Middle frontal gyrus (tissue), 1 donor: ENCODE data around the gene DLG2.
"Not testable (repeated sequence)": the region's sequence is repeated elsewhere in the genome, so short reads cannot be mapped to it uniquely, and the experiment has no call there.

Source experiments
- DNase-seq: peaks from one replicate; pipeline ENCODE4 v3.0.0-alpha.2; 2015; ENCODE audit warnings: low spot score; ENCODE audit errors: extremely low spot score

DLG2 gene

DNA sequence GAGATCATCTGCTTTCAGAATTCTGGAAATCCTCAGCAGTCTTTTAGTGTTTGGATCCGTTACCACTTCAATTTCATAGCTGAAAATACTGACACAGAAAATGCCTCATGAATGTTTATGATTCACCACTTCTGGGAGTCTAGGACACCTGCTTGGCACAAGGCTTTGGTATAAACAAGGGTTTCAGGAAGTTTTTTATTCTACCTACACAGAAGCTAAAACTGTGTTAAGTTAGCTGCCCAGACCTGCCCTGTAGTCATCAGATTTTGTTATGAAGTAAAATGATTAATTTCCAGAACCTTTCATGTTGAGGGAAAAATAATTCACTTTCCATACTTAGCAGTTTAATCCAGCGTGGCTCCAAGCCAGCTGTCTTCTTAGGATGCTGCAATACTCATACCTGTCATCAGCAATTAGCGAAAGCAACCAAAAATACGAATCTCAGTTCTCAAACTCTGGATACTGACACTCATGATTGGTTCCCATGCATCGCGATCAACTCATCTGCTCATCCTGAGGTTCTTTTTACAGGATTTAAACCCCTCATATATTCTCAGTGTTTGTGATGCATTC, 1882.4 kb downstream of the DLG2 start:
- DNase-seq: peak; percentile 29

GRCh38 chr11:83736684-83737083, 1890.5 kb downstream of the DLG2 start:
- no peak for DNase-seq

DNA sequence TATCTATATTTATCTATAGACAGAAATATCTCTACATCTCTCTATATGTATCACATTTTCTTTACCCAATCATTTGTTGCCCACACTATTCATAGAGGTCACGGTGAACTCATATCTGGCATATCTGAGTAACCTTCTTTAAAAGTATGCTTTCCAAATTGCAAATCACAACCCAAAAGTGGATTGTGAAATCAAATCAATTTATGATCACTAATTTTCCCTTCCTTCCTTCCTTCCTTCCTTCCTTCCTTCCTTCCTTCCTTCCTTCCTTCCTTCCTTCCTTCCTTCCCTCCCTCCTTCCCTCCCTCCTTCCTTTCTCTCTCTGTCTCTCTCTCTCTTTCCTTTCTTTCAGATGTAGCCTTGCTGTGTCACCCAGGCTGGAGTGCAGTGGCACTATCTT, 1893.0 kb downstream of the DLG2 start:
- DNase-seq: no peak

DNA sequence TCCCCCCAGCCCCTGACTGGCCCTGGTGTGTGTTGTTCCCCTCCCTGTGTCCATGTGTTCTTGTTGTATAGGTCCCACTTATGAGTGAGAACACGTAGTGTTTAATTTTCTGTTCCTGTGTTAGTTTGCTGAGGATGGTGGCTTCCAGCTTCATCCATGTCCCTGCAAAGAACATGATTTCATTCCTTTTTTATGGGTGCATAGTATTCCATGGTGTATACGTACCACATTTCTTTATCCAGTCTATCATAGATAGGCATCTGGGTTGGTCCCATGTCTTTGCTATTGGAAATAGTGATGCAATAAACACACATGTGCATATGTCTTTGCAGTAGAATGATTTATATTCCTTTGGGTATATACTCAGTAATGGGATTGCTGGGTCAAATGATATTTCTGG, 1895.9 kb downstream of the DLG2 start:
- DNase-seq: not testable (repeated sequence)

GRCh38 chr11:83728281-83728680, 1898.9 kb downstream of the DLG2 start:
- DNase-seq: no peak

GRCh38 chr11:83727251-83727650, 1899.9 kb downstream of the DLG2 start:
- DNase-seq: no peak

DNA sequence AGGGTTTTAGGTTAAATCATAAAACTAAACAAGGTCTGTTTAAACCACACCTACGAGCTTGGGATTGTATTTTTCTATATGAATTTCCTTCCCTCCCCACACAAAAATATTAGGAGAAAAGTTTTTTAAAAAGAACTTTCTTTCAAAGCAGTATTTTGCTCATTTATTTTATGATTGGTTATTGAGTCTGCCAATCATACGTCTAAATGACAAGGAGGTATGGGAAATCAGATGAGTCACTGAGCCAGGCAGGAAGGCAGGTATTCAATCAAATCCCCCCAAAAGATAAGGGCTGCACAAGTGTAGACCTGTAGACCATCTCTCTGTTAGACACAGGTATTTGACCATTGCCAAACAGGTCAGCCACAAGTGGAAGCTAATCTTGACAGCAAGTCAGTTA, 1900.8 kb downstream of the DLG2 start:
- no peak for DNase-seq

GRCh38 chr11:83725728-83726127, 1901.4 kb downstream of the DLG2 start:
- DNase-seq: no peak

DNA sequence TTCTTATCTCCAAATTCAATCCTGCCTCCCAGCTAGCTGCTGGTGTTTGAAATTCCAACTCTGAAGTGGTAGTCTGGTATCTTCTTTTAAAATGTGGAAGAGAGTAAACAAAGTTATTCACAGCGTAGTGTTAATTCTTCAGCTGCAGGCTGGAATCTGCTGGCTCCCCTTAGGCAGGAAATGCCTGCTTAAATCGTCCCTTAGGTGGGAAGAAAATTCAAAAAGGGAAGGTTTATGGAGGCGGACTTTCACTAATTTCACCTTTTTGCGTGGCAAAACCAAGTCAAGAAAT, 1901.9 kb downstream of the DLG2 start:
- DNase-seq: no peak

- no peak for DNase-seq
Measured at GRCh38 chr11:83723999-83724398, 1903.1 kb downstream of the DLG2 start.

- no peak for DNase-seq
Measured at GRCh38 chr11:83722392-83723119, 1904.6 kb downstream of the DLG2 start.

GRCh38 chr11:83721263-83721662, 1905.9 kb downstream of the DLG2 start:
- DNase-seq: no peak

DNA sequence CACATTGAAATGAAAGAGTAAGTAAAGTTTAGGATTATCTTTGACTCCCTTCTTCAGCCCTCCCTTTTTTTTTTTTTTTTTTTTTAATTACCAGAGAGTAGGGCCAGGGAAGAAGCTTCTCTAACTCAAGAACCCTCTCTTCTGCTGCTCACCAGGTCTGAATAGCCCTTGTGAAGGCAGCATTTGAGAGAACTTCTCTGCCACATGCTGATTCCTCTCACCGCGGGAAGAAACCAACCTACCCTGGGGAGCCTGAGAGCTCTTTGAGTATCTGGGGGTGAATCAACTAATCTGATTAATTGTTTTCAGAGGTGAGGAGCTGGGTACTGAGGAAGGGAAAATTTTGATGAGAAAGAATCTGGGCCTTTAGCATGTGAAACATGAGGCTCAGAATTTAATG, 1906.5 kb downstream of the DLG2 start:
- no peak for DNase-seq

DNA sequence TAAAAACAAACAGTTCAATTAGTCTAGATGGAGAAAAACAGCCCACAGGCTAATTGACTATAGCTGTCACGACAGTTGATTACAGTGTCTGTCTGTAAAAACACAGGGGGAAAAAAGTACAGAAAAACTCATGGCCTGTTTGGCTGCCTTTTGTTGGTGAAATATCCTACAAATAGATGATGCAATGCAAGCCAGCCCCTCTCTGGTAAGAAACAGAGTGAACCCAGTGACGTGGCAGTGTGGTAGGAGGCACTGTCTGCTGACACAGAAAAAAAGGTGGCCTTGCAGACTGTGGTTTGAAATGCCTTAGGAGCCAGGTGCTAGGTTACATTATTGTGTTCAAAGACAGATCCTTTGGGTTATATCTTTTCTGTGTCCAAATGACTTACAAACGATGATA, 1909.6 kb downstream of the DLG2 start:
- DNase-seq: no peak

GRCh38 chr11:83715927-83716535, 1911.1 kb downstream of the DLG2 start:
- DNase-seq: no peak

DNA sequence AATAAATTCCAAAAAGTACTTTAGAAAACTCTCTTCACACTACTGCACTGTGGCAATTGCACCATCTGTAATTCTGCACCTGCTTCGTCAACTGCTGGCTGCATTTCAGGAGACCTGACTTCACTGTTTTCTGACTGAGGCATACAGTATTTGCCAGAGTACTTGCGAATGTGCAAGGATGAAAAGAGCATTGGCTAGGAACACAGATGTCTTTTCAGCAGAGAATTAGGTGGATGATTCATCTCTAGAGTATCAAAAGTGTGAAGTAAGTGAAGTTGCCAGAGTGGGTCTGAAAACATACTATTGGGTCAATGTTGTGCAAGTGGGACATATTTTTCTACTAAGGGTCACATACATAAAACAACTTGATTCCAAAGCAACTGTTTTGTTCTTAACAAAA, 1913.4 kb downstream of the DLG2 start:
- DNase-seq: peak; percentile 36

- DNase-seq: no peak
Measured at GRCh38 chr11:83711106-83711527, 1916.0 kb downstream of the DLG2 start.

DNA sequence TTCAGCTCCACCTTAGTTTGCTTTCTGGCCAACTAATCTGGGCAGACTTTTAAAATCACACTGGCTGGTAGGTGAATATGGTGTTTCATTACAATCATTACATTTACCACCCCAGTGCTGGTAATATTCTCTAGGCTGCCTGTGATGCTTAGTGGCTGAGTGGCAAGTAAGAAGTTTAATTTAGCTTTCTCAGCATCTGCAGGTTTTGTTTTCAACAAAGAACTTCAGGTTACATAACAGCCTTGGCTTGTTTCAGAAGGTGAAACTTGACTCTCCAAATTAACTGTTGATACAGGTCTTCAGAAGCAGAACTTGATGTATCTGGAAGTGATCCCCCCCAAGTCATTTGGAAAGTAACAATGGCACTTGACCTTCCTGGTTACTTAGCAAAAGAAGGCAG, 1917.7 kb downstream of the DLG2 start:
- no peak for DNase-seq

- DNase-seq: no peak
Measured at GRCh38 chr11:83706566-83706965, 1920.6 kb downstream of the DLG2 start.

- DNase-seq: no peak
Measured at GRCh38 chr11:83702796-83703195, 1924.3 kb downstream of the DLG2 start.

GRCh38 chr11:83697518-83697917, 1929.6 kb downstream of the DLG2 start:
- DNase-seq: no peak

DNA sequence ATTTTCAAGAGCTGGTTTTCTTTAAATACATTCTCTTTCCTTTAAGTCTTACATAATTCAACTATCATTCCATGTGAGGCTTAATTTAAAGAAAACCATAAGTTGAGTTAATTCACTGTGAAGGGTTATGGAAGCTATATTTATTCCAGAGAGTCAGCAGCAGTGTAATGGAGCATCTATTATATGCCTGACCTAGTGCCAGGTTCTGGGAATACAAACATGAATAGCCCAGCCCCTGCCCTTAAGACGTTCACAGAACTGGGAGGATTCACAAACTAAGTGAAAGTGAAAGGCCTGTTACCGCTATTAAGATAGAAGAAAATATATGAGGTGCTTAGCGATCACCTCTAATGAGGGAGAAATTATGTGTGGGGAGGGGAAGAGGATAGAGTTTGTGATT, 1932.1 kb downstream of the DLG2 start:
- no peak for DNase-seq
